K562 (cell line): ENCODE results near the gene ARHGAP18. TPM values are rescaled to one million over a fixed set of nuclear protein-coding genes. Genes with fewer than 3 reads are reported as not detected.

Source experiments
- BACH1 ChIP-seq: fragments of 200-800 bp; sonication (Bioruptor generic); IDR thresholded peaks from 2 replicates; pipeline ENCODE4 v1.6.1; 2016; ENCODE audit warnings: missing genetic modification characterization, missing compliant biosample characterization
- CHCHD3 ChIP-seq: fragments of 250-450 bp; sonication (Bioruptor Pico); IDR thresholded peaks from 2 replicates; pipeline ENCODE4 v2.1.2; 2022; ENCODE audit warnings: mild to moderate bottlenecking
- FOXM1 ChIP-seq, 2 experiments: fragments of 450-650 bp in 1 of 2; sonication (generic) in 1 of 2; formaldehyde crosslinking in 1 of 2; IDR thresholded peaks; 2 replicates each; pipeline versions ENCODE4 v1.6.1 to v1.9.0; 2017 to 2022; ENCODE audit warnings: low read depth in 2 of 2, mild to moderate bottlenecking in 2 of 2, missing genetic modification reagents in 1 of 2, moderate library complexity in 1 of 2
- KAT2B ChIP-seq: IDR thresholded peaks from one replicate; pipeline ENCODE4 v1.6.1; 2012; ENCODE audit warnings: low read depth, mild to moderate bottlenecking, control low read depth, inconsistent platforms, low read length, moderate library complexity
- MECOM ChIP-seq: fragments of 250-450 bp; sonication (Bioruptor Pico); IDR thresholded peaks from 2 replicates; pipeline ENCODE4 v1.8.0; 2022; ENCODE audit warnings: inconsistent platforms
- NCOA6 ChIP-seq: fragments of 450-650 bp; IDR thresholded peaks from 2 replicates; pipeline ENCODE4 v1.6.1; 2017; ENCODE audit warnings: mild to moderate bottlenecking
- NR2C1 ChIP-seq, 2 experiments: fragments of 450-650 bp; IDR thresholded peaks; 2 replicates each; pipeline ENCODE4 v1.6.1; 2017; ENCODE audit warnings: mild to moderate bottlenecking in 2 of 2, antibody characterized with exemption in 1 of 2, inconsistent platforms in 1 of 2, missing compliant biosample characterization in 1 of 2, missing genetic modification characterization in 1 of 2
- NRF1 ChIP-seq, 2 experiments: fragments of 450-650 bp; IDR thresholded peaks in 1 of 2; conservative IDR thresholded peaks in 1 of 2; 2 replicates each; pipeline ENCODE4 v1.6.1; 2014; ENCODE audit warnings: mild to moderate bottlenecking in 2 of 2
- POLR3A ChIP-seq: IDR thresholded peaks from 2 replicates; pipeline ENCODE4 v1.6.1; 2011; ENCODE audit warnings: borderline replicate concordance, mild to moderate bottlenecking, moderate library complexity; ENCODE audit not compliant: insufficient read length, insufficient read depth; ENCODE audit errors: extremely low read depth
- RBM17 ChIP-seq: fragments of 200-400 bp; formaldehyde crosslinking; IDR thresholded peaks from 2 replicates; pipeline ENCODE4 v1.6.1; 2017; ENCODE audit warnings: low read depth, mild to moderate bottlenecking, low read length, borderline replicate concordance
- ZNF507 ChIP-seq: conservative IDR thresholded peaks from 2 replicates; pipeline ENCODE4 v1.6.1; 2017; ENCODE audit warnings: missing genetic modification characterization, missing compliant biosample characterization
- polyA plus RNA-seq, 8 experiments: library from polyadenylated mRNA; depleted of rRNA in 4 of 8; stranded (reverse) in 5 of 8; unstranded in 3 of 8; fragments of >200 nt; fragmentation: Nextera tagmentation in 2 of 8; fragmentation: Illumina TruSeq in 1 of 8; extraction: Ambion mirVana in 2 of 8; extraction: Trizol in 1 of 8; gene quantifications; 2 replicates each; pipeline versions ENCODE4 v1.2.1 to v1.2.3, GENCODE V29; 2011 to 2014; ENCODE audit warnings: inconsistent platforms in 1 of 8, missing spikeins in 1 of 8
- total RNA-seq, 7 experiments: library from RNA; depleted of rRNA in 6 of 7; stranded (reverse); fragments of >200 nt in 6 of 7; fragmentation: Illumina TruSeq in 2 of 7; extraction: Trizol in 2 of 7; gene quantifications; 2 replicates each; pipeline versions ENCODE4 v1.2.1 to v1.2.3, GENCODE V29; 2011 to 2021; ENCODE audit warnings: low replicate concordance in 1 of 7
- TF ChIP-seq, protein P1 (sequence below): sonication (generic); formaldehyde crosslinking; IDR thresholded peaks from 2 replicates; pipeline ENCODE4 v1.8.1; 2023; ENCODE audit warnings: mild to moderate bottlenecking, missing genetic modification reagents, moderate library complexity

The ARHGAP18 gene
- total and polyA plus RNA-seq, 9 of the 15 experiments (the other 6 are each of a cell fraction or from before 2014, with no cell fraction given): 13.3 to 29.7 (median 21.1) TPM

DNA sequence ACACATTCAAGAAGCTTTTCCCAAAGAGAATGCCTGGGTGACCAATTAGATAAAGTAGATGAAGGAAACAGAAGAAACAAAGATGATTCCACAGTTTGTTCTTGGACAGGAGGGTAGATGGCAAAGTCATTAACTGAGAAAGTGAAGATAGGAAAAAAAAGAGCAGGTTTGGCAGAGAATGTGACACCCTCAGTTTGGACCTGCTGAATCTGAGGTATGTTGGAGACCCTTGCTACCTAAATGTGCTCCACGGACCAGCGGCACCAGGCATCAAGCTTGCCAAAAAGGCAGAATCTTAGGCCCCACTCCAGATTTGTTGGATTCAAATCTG lies 49.7 kb downstream of the ARHGAP18 start (continued):
- TF ChIP-seq, protein P1, sequence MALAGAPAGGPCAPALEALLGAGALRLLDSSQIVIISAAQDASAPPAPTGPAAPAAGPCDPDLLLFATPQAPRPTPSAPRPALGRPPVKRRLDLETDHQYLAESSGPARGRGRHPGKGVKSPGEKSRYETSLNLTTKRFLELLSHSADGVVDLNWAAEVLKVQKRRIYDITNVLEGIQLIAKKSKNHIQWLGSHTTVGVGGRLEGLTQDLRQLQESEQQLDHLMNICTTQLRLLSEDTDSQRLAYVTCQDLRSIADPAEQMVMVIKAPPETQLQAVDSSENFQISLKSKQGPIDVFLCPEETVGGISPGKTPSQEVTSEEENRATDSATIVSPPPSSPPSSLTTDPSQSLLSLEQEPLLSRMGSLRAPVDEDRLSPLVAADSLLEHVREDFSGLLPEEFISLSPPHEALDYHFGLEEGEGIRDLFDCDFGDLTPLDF (CRISPR knock-in tag): no peak
- TF ChIP-seq ZNF507 (tag) (no peak), POLR3A (no peak), KAT2B (no peak), BACH1 (tag) (no peak; the same call in 1 of the 2 replicates), NRF1 (conservative IDR thresholded peaks at IDR 0.05 in 1 of 2, IDR thresholded peaks at IDR 0.05 in 1 of 2) (no peak), RBM17 (no peak), MECOM (CRISPR knock-in tag) (no peak), FOXM1 (IDR thresholded peaks at IDR 0.05; ENCODE audit: low read depth) (0 out of 2 replicates have a peak, but pooled peaks have one; percentile 4), FOXM1 (CRISPR knock-in tag; IDR thresholded peaks at IDR 0.05; ENCODE audit: low read depth) (no peak), CHCHD3 (CRISPR knock-in tag) (no peak), NR2C1 (IDR thresholded peaks at IDR 0.05) (no peak), NR2C1 (tag; IDR thresholded peaks at IDR 0.05) (0 out of 2 replicates have a peak, but pooled peaks have one; percentile 7), NCOA6 (no peak)
- TF ChIP-seq, all 486 proteins: peak for 10
